HG03378 (cell line): ENCODE data around the gene TMEM8B.
"Not testable (repeated sequence)": the region's sequence is repeated elsewhere in the genome, so short reads cannot be mapped to it uniquely, and the experiment has no call there.

Source experiments
- ATAC-seq: cut with Tn5 transposase; IDR thresholded peaks from one replicate; pipeline ENCODE4 v1.9.1; 2021; ENCODE audit warnings: mild to moderate bottlenecking, moderate library complexity; ENCODE audit not compliant: unreplicated experiment

The TMEM8B gene

GRCh38 chr9:35862328-35862727 lies 33.3 kb downstream of the TMEM8B start:
- ATAC-seq, result no peak

- ATAC-seq, result no peak
These were observed 34.6 kb downstream of the TMEM8B start for GRCh38 chr9:35863583-35863982.

- no peak for ATAC-seq
These were observed 35.7 kb downstream of the TMEM8B start for GRCh38 chr9:35864695-35865255.

- ATAC-seq, result no peak
These were observed 38.5 kb downstream of the TMEM8B start for GRCh38 chr9:35867538-35867937.

GRCh38 chr9:35868933-35869332 lies 39.9 kb downstream of the TMEM8B start:
- no peak for ATAC-seq

- ATAC-seq, result no peak
These were observed 40.7 kb downstream of the TMEM8B start for GRCh38 chr9:35869621-35870216.

- no peak for ATAC-seq
These were observed 41.4 kb downstream of the TMEM8B start, which contains the start of gene OR13J1 for GRCh38 chr9:35870351-35870923. OR13J1 (minus strand) TSS chr9:35870401; CDS start chr9:35870401, 0 bp downstream.

GRCh38 chr9:35871545-35871944 lies 42.5 kb downstream of the TMEM8B start:
- ATAC-seq, result no peak

GRCh38 chr9:35872505-35872904 lies 43.5 kb downstream of the TMEM8B start:
- no peak for ATAC-seq

GRCh38 chr9:35882263-35882848 lies 53.3 kb downstream of the TMEM8B start:
- ATAC-seq, result no peak

- no peak for ATAC-seq
These were observed 54.0 kb downstream of the TMEM8B start for GRCh38 chr9:35882996-35883395.

- not testable (repeated sequence) for ATAC-seq
These were observed 55.9 kb downstream of the TMEM8B start for GRCh38 chr9:35884908-35885307.

GRCh38 chr9:35891646-35892045 lies 62.6 kb downstream of the TMEM8B start:
- no peak for ATAC-seq

- ATAC-seq, result no peak
These were observed 63.0 kb downstream of the TMEM8B start for GRCh38 chr9:35892051-35892450.

GRCh38 chr9:35896570-35896969 lies 67.5 kb downstream of the TMEM8B start:
- no peak for ATAC-seq

- not testable (repeated sequence) for ATAC-seq
These were observed 68.5 kb downstream of the TMEM8B start for GRCh38 chr9:35897376-35898099.

GRCh38 chr9:35898337-35898736 lies 69.3 kb downstream of the TMEM8B start:
- ATAC-seq, result no peak

GRCh38 chr9:35899021-35899420 lies 70.0 kb downstream of the TMEM8B start:
- ATAC-seq, result no peak

- no peak for ATAC-seq
These were observed 74.0 kb downstream of the TMEM8B start for GRCh38 chr9:35903049-35903448.

GRCh38 chr9:35904338-35904737 lies 75.3 kb downstream of the TMEM8B start:
- ATAC-seq, result no peak

GRCh38 chr9:35905051-35905781 lies 76.2 kb downstream of the TMEM8B start:
- ATAC-seq, result no peak
